AG04449 (cell line): Measurements from ENCODE around the gene DACH1.

Source experiments
- CTCF ChIA-PET: fragments of 350-600 bp; formaldehyde crosslinking; extraction: SDS; loops from one replicate; lab custom pipeline; 2021; ENCODE audit warnings: antibody characterized with exemption; lab: Yijun Ruan, JAX
- POLR2A ChIA-PET: fragments of 400-600, 350-600 bp; formaldehyde crosslinking; extraction: SDS; loops from one replicate; lab custom pipeline; 2020; ENCODE audit warnings: antibody characterized with exemption, inconsistent platforms; lab: Yijun Ruan, JAX
- DNase-seq: peaks from one replicate; pipeline ENCODE4 v3.0.0-alpha.2; 2010; ENCODE audit warnings: low read depth, low spot score
- H3K4me3 ChIP-seq: 2 replicates; pipeline ENCODE4 v1.5.1; 2011; ENCODE audit warnings: low read depth, mild to moderate bottlenecking, control low read depth, low read length
- TF ChIP-seq, protein P1 (sequence below): IDR thresholded peaks from one replicate; pipeline ENCODE4 v1.5.1; 2011; ENCODE audit warnings: mild to moderate bottlenecking, moderate library complexity, low read length, control low read depth, inconsistent platforms; ENCODE audit not compliant: insufficient read depth; ENCODE audit errors: missing control alignments

Gene DACH1

DNA sequence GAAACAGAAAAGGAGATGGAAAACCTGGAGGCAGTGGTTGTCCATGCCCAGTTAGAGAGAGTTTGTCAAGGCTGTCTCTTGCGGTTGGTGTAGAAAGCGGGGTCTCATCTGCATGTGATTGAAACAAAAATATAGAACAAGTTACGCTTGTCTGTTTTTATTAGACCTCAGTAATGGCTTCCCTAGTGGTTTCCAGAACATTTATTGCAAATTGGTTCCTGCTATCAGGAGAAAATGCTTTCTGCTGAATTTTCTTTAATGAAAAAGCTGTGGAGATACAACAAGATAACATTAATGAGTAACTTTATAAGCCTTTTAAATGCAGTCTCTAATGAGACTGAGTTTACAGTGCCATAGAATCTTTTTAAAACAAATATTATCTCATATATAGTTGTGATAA is 378.0 kb downstream of the DACH1 start:
- ChIA-PET POLR2A (no interaction called here), CTCF (no interaction called here)
- no peak for DNase-seq
- TF ChIP-seq, protein P1, sequence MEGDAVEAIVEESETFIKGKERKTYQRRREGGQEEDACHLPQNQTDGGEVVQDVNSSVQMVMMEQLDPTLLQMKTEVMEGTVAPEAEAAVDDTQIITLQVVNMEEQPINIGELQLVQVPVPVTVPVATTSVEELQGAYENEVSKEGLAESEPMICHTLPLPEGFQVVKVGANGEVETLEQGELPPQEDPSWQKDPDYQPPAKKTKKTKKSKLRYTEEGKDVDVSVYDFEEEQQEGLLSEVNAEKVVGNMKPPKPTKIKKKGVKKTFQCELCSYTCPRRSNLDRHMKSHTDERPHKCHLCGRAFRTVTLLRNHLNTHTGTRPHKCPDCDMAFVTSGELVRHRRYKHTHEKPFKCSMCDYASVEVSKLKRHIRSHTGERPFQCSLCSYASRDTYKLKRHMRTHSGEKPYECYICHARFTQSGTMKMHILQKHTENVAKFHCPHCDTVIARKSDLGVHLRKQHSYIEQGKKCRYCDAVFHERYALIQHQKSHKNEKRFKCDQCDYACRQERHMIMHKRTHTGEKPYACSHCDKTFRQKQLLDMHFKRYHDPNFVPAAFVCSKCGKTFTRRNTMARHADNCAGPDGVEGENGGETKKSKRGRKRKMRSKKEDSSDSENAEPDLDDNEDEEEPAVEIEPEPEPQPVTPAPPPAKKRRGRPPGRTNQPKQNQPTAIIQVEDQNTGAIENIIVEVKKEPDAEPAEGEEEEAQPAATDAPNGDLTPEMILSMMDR = no peak
- no peak overlapping the region for H3K4me3 ChIP-seq

DNA sequence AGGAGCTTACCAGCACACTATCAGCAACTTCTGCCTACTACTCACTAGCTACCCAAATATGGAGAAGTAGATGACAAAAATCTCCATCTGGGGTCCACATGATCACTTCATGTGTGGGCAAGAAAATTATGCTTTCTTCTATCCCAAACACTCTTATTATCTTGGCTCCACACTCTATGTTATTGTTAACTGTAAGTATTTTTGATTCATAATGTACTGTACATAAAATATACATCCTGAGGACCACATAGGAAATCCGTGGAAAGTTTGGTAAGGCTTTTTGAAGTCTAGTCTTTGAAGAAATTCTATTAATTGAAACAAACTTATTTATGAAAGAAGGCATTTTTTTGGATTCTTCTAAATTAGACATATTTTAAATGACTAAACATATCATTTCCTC is 378.8 kb downstream of the DACH1 start:
- no peak for DNase-seq
- ChIA-PET POLR2A (no interaction called here), CTCF (no interaction called here)
- H3K4me3 ChIP-seq = no peak overlapping the region
- TF ChIP-seq, protein P1 = no peak

GRCh38 chr13:71485913-71486312 is 381.1 kb downstream of the DACH1 start:
- ChIA-PET POLR2A (no interaction called here), CTCF (no interaction called here)
- H3K4me3 ChIP-seq = no peak overlapping the region
- no peak for DNase-seq
- TF ChIP-seq, protein P1 = no peak

- H3K4me3 ChIP-seq = no peak overlapping the region
- POLR2A ChIA-PET = no interaction called here
- no peak for DNase-seq
- TF ChIP-seq, protein P1 = no peak
- CTCF ChIA-PET = no interaction called here
Measured at GRCh38 chr13:71483733-71484132, 383.3 kb downstream of the DACH1 start.

DNA sequence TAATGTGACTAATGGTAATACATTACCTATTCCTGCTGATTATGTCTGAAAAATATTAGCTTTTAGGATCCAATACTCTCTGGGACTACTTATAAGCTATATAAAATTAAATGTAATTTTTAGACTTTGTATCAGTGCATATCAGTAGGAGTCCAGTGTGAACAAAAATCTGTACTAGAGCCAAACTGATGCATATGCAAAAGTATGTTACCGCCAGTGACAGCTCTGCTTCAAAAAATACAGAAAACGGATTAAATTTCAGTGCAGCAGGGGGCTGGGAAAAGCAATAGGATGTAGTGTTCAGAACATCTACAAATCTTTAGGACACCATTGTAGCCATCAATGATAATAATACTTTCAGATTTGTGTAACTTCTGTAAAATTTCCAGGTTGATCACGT is 385.5 kb downstream of the DACH1 start:
- H3K4me3 ChIP-seq = no peak overlapping the region
- CTCF ChIA-PET = no interaction called here
- DNase-seq = no peak
- TF ChIP-seq, protein P1 = no peak
- POLR2A ChIA-PET = no interaction called here

- CTCF ChIA-PET = no interaction called here
- POLR2A ChIA-PET = no interaction called here
Measured at GRCh38 chr13:71481046-71481445, 386.0 kb downstream of the DACH1 start.

More at GRCh38 chr13:71481046-71481445, 386.0 kb downstream of the DACH1 start:
- H3K4me3 ChIP-seq = no peak overlapping the region
- no peak for DNase-seq
- TF ChIP-seq, protein P1 = no peak
